Measurements from ENCODE around the gene SAPCD2.
"Not testable (repeated sequence)": the region's sequence is repeated elsewhere in the genome, so short reads cannot be mapped to it uniquely, and the experiment has no call there.

Gene SAPCD2

GRCh38 chr9:137064027-137064879 lies 6.1 kb downstream of the SAPCD2 start:
- DNase-seq = peak; percentile 30

DNA sequence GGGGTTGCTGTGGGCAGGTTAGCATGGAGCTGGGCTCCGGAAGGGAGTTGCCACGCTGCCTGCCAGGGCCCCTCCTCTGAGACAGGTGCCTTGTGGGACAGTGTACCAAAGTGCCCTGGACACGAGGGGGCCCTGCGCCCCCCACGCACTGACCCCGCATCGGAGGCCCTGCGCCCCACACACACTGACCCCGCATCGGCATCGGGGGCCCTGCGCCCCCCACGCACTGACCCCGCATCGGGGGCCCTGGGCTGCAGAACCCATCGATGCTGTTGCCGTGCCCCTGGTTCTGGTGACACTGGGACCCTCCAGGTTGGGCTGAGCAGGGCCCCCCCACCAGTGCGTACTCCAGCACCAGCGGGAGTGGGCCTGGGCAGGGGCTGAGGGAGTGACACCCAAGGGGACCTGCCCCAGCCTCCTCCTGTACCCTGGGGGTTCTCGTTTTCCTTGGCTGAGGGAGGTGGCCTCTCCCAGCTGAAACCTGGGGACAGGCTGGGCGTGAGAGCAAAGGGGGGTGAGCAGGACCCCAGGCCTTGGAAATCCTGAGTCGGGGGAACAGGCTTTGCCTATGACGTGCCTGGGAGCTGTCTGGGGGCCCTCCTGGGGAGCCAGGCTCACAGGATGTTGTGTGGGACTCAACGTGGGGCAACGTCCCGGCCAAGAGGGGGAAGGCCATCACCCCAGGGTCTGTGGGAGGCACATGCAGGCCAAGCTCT lies 6.9 kb downstream of the SAPCD2 start:
- DNase-seq = no peak

- not testable (repeated sequence) for DNase-seq
Observed at GRCh38 chr9:137062798-137063197, 7.6 kb downstream of the SAPCD2 start.

DNA sequence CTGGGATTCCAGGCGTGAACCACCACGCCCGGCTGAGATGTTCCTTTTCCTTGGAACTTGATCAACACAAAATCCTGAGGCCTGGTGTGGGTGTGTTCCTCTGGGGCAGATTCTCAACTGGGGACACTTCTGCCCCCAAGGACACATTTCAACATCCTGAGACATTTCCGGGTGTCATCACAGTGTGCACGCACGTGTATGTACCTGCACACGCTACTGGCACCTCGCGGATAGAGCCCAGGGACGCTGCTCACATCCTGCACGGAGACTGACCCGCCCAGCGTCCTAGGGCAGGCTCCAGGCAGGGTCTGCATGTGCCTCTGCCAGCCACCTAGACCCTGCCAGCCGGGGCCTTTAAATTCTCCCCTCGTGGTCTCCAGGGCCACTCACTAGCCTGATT lies 8.0 kb downstream of the SAPCD2 start:
- DNase-seq = no peak

GRCh38 chr9:137058521-137059234 lies 11.7 kb downstream of the SAPCD2 start:
- no peak for DNase-seq

- DNase-seq = no peak
Observed at GRCh38 chr9:137057545-137057944, 12.8 kb downstream of the SAPCD2 start.

- no peak for DNase-seq
Observed at GRCh38 chr9:137056739-137057415, 13.5 kb downstream of the SAPCD2 start.

- no peak for DNase-seq
Observed at GRCh38 chr9:137055385-137056364, 14.7 kb downstream of the SAPCD2 start.

- DNase-seq = no peak
Observed at GRCh38 chr9:137054932-137055384, 15.4 kb downstream of the SAPCD2 start.

GRCh38 chr9:137053944-137054931 lies 16.1 kb downstream of the SAPCD2 start, which contains the start of gene ENTPD2:
ENTPD2 (minus strand) TSS chr9:137054061; CDS start chr9:137053997, 64 bp downstream.
- DNase-seq = no peak

DNA sequence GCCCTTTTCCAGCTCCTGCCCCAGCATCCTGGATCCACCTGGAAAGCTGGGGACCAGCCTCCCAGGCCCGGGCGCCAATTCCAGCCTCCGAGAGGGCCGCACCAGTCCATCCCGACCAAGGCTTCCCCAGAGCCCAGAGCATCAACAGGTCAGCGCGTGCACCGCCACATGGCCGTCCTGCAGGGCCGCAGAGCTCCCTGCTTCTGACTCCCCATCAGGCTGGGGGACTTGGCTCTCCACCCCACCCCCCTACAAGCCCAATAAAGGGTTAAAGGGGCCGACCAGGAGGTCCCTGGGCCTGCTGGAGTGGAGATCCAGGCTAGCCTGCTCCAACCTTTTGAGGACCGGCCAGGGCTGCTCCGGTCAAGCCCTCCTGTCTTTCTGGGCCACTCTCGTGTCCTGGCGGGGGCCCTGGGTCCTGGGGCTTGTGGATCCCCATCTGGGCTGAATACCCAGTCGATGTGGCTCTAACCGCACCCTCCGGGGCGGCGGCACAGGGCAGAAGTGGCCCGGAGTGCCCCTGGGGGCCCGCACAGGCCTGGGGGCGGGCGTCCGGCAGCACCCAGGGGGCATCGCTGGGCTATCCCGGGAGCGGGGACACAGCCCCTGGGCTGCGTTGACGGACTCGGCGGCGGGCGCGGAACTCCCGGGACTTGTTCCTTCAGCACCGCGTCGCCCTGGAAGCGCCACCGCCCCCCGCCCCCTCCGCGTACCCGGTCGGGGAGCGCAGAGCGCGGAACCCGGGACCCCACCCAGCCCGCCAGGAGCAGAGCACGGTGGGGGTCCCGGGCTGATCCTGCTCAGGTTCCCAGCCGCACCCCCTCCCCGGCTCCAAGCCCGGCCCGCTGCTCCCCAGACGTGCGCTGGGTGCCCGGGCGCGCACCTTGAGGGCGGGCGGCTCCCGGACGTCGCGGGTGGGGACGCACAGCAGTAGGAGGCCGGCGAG lies 17.1 kb downstream of the SAPCD2 start:
- DNase-seq = no peak

GRCh38 chr9:137052293-137052692 lies 18.1 kb downstream of the SAPCD2 start:
- no peak for DNase-seq

- no peak for DNase-seq
Observed at GRCh38 chr9:137051145-137051724, 19.1 kb downstream of the SAPCD2 start.

GRCh38 chr9:137050570-137050969 lies 19.8 kb downstream of the SAPCD2 start:
- DNase-seq = no peak

GRCh38 chr9:137049544-137050449 lies 20.6 kb downstream of the SAPCD2 start:
- no peak for DNase-seq

GRCh38 chr9:137048655-137049543 lies 21.5 kb downstream of the SAPCD2 start:
- DNase-seq = no peak

Measured in central memory CD4-positive, alpha-beta T cell (primary cell).